GM21423 (cell line): ENCODE data around the gene KIF9.
A peak's percentile ranks its signal among the peaks of the same experiment; 100 is the strongest.
"Not testable (repeated sequence)": the region's sequence is repeated elsewhere in the genome, so short reads cannot be mapped to it uniquely, and the experiment has no call there.

Experiments
- ATAC-seq: cut with Tn5 transposase; IDR thresholded peaks from one replicate; pipeline ENCODE4 v1.9.1; 2021; ENCODE audit warnings: mild to moderate bottlenecking, moderate library complexity; ENCODE audit not compliant: unreplicated experiment

Gene KIF9

GRCh38 chr3:47256331-47256730 is 26.3 kb downstream of the KIF9 start:
- ATAC-seq = not testable (repeated sequence)

DNA sequence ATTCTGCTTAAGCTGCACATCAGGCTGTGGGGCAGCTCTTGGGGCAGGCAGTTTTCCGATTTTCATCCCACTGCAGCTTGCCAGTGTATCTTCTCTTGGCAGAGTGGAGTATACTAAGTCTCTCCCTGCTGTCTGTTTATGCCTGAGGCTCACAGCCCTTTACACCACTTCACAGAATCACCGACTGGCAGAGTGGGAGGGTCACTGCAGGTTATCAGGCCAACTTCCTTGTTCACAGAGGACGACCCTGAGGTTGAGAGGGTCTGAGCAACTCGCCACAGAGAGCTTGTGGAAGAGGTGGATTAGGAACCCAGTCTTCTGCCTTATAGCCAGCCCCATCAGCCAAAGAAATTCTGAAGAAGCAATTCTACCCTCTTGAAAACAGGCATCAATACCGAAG is 30.9 kb downstream of the KIF9 start:
- ATAC-seq = no peak

- not testable (repeated sequence) for ATAC-seq
These were observed 31.5 kb downstream of the KIF9 start for GRCh38 chr3:47251085-47251484.

DNA sequence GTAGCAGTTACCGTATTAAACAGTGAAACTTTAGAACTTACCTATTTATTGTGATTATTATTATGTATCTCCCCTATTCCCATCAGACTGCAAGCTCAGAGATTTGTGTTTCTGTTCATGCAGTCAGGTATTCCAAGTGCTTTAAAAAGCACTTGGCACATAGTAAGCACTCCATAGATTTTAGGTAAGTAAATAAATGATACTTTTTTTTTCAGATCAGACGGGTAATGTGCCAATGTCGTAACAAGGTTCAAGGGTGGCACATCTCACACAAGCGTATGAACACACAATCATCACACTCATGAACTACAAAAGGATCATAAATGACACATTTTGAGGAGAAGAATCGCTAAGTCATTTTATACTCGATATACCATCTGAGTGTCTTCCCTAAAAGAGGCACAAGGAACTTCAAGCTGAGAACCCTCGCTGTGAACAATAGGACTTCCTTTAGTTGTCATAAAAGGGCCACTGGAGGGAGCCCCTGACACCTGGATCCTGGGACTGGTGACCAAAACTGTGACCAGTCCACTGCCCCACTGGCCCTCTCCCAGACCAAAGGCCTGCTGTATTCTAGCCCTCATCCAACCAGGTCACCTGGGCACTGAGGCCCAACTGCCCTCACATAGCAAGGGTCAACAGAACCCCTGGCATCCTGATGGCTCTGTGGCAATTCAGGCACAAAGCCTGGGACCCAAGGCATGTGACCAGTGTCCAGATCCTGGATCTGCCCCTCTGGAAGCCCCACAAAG is 32.1 kb downstream of the KIF9 start:
- ATAC-seq = no peak

DNA sequence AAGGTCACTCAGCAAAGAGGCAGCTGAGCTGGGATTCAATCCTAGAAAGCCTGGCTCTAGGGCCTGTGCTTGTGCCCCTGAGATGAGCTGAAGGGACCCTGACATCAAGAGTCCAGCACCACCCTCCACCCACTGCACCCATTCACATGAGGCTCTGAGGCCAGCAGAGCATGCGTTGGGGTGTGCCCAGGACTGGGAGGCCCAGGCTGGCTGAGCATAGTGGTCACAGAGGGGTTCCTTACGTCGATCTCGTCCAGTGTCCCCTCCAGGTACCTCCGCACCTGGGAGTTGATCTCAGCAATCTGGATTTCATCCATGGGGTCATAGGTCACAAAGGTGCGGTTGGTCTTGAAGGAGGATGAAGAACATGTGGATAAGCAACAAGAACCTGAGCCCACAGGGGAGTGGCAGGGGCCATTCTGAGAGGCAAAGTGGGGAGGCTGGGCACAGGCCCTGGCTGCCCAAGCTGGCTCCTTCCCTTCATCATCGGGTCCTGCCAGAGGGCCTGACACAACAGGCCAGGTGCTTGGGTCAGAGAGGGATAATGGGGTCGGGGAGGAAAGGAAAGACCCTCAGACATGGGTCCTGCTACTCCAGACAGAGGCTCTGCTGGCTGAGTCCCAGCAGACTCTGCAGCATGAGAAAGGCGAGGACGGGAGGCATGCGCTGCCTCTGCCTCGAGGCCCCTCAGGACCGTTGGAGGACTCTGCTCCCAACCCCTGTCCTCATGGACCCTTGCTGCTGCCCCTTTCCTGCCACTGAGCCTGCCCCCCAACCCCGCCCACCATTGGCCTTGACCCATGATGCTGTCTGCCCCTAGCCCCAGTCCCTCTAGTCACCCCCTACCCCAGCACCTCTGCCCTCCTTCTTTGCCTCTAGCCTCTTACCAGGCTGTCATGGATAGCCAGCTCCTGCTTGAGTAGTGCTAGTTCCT is 35.2 kb downstream of the KIF9 start:
- ATAC-seq = no peak

- no peak for ATAC-seq
These were observed 37.3 kb downstream of the KIF9 start for GRCh38 chr3:47245271-47245670.

DNA sequence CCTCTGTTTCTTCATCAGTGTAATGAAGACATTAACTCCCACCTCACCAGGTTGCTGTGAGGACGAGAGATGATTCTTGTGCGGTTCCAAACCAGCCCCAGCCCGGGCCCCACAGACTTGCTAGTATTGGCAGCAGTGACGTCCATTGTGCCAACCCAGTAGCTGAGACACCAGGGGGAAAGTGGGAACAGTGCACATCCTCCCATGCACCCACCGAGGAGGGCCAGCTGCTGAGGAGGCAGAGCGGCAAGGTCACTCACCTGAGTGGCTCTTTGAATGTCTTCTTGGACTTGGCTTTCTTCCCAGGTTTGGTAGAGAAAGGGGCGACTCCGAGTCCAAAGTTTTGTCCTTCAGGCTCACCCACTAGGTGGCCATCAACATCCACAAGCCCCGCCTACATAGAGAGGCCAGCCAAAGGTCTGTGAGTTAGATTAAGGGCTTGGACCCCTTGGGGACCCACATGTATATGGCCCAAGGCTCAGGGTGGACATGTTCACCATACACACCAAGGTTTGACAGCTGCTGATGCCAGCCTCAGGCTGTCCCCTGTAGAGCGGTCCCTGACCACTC is 38.0 kb downstream of the KIF9 start:
- no peak for ATAC-seq

DNA sequence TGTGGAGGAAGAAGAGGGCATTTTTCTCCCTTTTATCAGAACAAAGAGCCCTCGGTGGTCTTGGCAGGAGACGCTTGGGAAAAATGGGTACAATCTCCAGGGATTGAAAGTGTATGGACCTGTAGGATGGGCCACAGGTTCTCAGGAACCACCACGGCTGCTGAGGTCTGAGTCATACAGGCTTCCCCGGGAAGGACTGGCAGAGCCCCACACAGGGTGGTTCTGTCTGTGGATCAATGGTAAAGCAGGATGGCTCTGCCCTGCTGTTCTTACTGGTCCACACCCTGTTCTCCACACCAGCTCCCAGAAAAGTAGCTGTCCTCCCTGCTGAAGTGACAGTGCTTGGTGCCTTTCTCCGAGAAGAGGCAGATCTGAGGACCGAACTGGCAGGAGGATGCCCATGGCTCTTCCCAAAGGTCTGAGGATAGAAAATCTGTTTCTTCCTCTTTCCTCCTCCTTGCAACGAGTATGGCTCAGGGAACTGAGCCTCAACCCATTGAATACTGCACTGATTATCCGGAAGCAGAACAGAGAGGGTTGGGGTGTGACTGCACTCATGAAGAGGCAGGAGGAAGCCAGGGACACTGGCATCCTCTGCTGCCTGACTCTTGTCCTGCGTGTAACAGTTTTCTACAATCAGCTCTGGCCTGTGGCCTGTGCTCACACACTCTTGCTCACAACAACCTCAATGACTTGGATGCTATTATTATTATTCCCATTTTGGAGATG is 39.0 kb downstream of the KIF9 start:
- no peak for ATAC-seq

- no peak for ATAC-seq
These were observed 42.7 kb downstream of the KIF9 start for GRCh38 chr3:47239929-47240328.

- ATAC-seq = no peak
These were observed 44.6 kb downstream of the KIF9 start for GRCh38 chr3:47238017-47238416.

DNA sequence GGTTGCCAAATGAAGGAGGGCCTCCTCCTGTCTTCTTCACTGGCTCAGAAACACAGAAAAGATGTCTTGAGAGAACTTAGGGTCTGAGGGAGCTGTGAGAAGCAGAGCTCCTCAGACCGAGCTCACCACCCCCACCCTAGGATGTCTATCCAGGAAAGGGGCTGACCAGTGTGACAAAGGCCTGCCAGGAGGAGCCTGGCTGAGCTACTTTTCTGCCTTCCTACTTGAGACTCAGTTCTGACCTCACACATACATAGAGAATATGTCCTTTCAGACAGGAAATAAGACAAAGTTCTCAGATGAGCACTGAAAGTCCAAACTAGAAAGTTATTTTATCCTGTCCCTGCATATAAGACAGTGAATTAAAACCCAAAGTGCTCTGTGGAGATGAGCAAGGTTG is 54.5 kb downstream of the KIF9 start:
- peak; percentile 40 for ATAC-seq

- ATAC-seq = peak; percentile 58
These were observed 54.9 kb downstream of the KIF9 start for GRCh38 chr3:47227678-47228077.

GRCh38 chr3:47225310-47225906 is 57.2 kb downstream of the KIF9 start:
- ATAC-seq = peak; percentile 57

DNA sequence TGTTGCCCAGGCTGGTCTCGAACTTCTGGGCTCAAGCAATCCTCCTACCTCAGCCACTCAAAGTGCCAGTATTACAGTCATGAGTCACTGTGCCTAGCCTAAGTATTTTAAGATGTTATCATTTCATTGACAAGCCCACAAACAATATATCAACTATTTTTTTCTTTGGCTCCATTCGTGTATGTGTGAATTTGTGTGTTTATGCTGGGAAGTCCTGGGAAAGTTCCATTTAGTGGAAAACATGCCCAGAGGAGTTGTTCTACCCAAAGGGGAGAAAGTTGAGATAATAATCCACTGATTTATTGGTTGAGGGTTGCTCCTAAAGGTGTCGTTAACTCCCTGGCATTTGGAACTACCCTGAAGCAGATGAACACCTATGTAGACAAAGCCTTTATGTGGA is 58.8 kb downstream of the KIF9 start:
- no peak for ATAC-seq

GRCh38 chr3:47221798-47222197 is 60.8 kb downstream of the KIF9 start:
- no peak for ATAC-seq

DNA sequence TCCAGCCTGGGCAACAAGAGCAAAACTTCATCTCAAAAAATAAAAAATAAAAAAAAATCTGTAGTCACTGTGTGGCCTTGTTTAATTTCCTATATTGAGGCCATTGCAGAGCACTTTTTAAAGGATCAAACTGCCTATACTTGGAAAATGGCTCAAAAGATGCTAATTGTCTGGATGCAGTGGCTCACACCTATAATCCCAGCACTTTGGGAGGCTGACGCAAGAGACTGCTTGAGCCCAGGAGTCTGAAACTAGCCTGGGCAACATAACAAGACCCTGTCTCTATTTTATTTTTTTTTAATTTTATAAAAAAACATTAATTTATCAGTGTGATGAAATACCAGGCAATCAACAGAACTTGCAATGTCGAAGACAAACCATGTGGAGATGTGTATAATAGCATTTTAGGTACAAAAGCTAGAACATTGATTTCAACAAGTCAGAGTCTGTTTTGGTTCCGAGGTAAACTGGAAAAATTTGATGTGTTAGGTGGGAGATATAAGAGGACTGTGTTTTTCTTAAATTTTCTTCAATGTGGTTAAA is 71.7 kb downstream of the KIF9 start:
- no peak for ATAC-seq

GRCh38 chr3:47206022-47206421 is 76.6 kb downstream of the KIF9 start:
- not testable (repeated sequence) for ATAC-seq

- ATAC-seq = no peak
These were observed 77.7 kb downstream of the KIF9 start for GRCh38 chr3:47204875-47205274.

DNA sequence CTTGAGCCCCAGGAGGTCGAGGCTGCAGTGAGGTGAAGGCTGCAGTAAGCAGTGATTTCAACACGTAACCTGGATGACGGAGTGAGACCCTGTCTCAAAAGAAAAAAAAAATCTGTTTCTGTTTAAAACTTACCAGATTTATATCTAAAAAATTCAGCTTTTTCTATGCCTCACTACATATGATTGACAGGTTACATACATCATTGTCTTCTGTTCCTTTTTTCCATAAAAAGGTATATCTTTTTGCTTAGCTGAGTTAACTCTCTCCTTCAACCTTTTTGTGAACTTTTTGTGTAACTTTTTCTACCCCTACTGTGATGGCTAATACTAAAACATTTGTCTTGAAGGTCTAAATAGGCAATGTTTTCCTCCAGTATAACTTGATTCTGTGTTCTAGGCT is 80.1 kb downstream of the KIF9 start:
- no peak for ATAC-seq

DNA sequence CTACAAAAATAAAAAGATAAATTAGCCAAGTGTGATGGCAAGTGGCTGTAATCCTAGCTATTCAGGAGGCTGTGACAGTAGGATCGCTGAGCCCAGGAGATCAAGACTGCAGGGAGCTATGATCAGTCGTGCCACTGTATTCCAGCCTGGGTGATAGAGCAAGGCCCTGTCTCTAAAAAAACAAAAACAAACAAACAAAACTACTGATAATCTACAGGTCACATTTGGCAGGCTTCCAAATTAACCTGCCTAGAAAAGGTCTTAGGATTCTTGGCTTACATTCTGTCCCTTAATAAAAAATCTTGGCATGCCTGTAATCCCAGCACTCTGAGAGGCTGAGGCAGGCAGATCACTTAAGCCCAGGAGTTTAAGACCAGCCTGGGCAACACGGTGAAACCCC is 85.3 kb downstream of the KIF9 start:
- ATAC-seq = no peak
